ENCODE data around the gene LTN1. TPM values are rescaled to one million over a fixed set of nuclear protein-coding genes. Genes with fewer than 3 reads are reported as not detected.
A peak's percentile ranks its signal among the peaks of the same experiment; 100 is the strongest.
"Not testable (repeated sequence)": the region's sequence is repeated elsewhere in the genome, so short reads cannot be mapped to it uniquely, and the experiment has no call there.

LTN1 gene
- total RNA-seq, 1 donor from 2014 or later = 18.1 TPM

DNA sequence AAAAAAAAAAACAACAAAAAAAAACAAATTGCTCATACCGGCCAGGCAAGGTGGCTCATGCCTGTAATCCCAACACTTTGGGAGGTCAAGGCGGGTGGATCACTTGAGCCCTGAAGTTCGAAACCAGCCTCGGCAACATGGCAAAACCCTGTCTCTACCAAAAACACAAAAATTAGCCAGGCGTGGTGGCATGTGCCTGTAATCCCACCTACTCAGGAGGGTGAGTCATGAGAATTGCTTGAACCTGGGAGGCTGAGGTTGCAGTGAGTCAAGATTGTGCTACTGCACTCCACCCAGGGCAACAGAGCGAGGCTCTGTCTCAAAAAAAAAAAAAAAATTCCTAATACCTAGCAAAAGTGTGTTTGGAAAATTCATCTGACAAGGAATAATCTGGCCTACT lies 4.5 kb downstream of the LTN1 start:
- ATAC-seq; intact Hi-C loops (cut with micrococcal nuclease); DNase-seq: not testable (repeated sequence)

DNA sequence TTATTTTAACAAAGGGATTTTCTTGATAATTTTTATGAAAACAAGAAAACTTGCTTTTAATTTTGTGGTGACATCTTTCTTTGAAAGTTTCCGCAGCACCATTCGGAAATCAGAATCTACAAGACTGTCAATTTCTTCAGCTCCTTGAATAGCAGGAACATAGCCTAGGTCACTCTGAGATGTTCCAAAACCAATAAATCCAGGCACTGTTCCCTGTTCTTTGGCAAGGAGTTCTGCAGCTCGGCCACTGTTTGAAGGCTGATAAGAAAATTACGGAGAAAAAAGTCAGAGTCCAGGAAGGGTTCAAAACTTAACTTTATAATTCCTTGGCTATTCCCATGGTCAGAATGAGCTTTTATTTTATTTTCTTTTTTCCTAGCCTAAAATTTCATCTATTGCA lies 6.0 kb downstream of the LTN1 start:
- ATAC-seq (no peak), DNase-seq (no peak)
- intact Hi-C loops (cut with micrococcal nuclease) = no loop called here

DNA sequence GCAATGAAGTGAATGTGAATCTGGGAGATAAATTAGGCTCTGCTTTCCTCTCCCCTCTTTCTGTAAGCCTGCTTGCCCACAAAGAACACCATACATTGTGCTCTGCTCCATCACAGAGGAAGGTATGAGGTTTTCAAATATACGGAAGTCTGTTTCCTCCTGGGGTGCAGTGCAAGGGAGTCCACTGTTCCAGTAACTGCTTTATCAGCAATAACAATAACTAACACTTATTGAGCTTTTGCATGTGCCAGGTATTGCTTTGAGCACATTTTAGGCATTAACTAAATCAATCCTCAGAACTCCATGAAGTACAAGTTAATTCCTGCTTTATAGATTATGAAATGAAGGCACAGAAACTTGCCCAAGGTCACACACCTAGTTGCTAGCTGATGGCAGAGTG lies 10.0 kb downstream of the LTN1 start:
- ATAC-seq (no peak), DNase-seq (no peak)
- intact Hi-C loops (cut with micrococcal nuclease) = no loop called here

DNA sequence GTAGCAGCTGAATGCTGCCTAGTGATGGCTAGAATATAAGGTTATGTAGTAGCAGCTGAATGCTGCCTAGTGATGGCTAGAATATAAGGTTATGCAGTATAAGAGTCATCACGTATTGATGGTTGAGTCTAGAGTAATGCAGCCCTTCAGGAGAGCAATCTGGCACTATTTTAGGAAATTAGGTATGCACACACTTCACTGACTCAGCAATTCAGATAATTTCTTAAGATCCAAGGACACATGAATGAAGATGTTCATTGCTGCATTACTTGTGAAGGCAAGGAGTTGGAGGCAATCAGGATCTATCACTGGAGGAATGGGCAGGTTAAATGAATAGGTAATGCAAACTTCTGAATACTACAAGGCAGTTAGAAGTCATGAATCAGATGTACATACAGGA lies 13.6 kb downstream of the LTN1 start:
- intact Hi-C loops (cut with micrococcal nuclease) = no loop called here
- no peak for ATAC-seq
- DNase-seq = no peak

DNA sequence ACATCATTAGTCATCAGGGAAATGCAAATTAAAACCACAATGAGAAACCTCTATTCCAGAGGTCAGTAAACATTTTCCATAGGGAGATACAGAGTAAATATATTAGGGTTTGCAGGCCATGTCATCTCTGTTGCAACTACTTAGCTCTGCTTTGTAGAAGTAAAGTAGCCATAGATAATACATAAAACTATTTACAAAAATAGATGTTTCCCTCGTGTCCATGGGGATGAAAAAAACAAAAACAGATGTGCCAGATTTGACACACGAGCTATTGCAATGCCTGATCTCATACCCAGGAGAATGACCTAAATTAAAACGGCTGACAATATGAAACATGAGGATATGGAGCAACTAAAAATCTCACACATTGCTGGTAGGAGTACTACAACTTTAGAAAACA lies 17.3 kb downstream of the LTN1 start:
- ATAC-seq = peak; percentile 69
- intact Hi-C loops (cut with micrococcal nuclease) = no loop called here
- no peak for DNase-seq

DNA sequence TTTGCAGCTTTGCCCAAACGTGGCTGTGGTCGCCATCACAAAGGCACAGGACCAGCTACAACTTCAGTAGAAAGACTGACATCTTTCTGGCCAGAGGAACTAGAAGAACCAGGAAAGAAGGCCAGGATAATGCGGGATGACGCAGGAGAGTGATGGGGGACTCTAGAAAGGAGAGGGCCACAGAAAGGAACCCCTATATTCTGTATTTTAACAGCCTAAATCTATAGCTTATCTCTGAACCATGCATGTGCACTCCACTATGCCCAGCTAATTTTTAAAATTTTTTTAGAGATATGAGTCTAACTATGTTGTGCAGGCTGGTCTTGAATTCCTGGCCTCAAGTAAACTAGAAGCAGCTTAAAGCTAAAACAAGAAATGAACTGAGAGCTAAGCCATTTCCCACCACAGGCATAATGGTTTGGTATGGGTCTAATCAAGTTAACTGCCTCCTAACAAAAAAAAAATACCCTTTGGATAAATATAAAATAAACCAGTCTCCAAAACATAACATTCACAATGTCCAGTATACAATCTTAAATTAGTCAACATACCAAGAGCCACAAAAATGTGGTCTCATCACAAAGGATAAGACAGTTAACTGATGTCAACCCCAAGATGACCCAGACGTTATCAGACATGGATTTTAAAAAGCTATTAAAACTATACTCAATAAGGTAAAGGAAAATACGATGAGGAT lies 18.0 kb downstream of the LTN1 start:
- intact Hi-C loops (cut with micrococcal nuclease) = no loop called here

DNA sequence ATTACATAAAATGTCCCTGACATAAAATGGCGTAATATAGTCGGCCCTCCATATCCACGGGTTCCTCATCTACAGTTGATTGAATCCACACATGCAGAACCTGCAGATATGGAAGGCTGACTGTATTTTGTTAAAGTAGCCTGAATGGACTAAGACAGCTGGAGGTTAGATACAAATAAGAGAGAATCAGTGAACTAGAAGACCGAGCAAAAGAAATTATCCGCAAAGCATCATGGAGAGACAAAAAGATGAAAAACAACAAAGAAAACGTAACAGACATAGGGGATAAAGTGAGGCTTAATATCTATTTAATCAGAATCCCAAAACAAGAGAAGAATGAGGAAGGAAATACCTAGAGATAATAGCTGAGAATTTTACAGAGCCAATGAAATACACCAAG lies 20.3 kb downstream of the LTN1 start:
- ATAC-seq (no peak), DNase-seq (no peak)
- intact Hi-C loops (cut with micrococcal nuclease) = no loop called here

More for the DNA sequence above, 18.0 kb downstream of the LTN1 start:
- DNase-seq (no peak), ATAC-seq (no peak)

DNA sequence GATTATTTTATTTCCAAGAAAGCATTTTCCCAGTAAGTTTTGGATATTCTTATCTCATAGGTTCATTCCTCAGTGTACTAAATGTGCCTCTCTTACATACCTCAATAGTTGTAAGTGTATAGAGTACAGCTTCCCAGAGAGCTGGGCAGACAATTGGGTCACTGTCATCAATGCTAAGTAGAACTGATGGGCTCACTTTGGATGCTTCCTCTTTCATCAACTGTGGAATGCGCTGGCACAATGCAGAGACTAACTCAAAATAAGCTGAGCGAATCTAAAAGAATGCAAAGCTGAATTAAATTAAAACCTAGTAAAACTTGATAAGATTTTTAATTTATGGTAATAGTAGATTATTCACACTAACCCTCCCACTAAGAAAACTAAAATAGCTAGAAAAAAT lies 21.5 kb downstream of the LTN1 start:
- intact Hi-C loops (cut with micrococcal nuclease) = no loop called here
- DNase-seq (no peak), ATAC-seq (no peak)

DNA sequence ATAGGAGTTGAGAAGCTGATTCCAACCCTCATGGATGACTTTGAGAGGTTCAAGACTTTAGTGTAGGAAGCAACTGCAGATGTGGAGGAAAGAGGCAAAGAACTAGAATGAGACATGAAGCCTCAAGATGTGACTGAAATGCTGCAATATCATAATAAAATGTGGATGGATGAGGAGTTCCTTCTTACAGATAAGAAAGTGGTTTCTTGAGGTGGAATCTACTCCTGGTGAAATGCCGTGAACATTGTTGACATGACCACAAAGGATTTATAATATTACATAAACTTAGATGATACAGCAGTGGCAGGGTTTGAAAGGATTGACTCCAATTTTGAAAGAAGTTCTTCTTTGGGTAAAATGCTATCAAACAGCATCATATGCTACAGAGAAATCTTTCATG lies 28.8 kb downstream of the LTN1 start:
- no peak for DNase-seq
- intact Hi-C loops (cut with micrococcal nuclease) = no loop called here
- no peak for ATAC-seq

DNA sequence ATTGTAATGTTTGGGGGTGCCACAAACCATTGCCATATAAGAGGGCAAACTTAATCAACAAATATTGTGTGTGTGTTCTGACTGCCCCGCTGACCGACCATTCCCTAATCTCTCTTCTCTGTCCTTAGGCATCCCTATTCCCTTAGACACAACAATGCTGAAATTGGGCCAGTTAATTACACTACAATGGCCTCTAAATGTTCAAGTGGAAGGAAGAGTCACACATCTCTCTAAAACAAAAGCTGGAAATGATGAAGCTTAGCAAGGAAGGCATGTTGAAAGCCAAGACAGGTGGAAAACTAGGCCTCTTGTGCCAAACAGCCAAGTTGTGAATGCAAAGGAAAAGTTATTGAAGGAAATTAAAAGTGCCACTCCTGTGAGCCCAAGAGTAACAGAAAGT lies 30.2 kb downstream of the LTN1 start:
- intact Hi-C loops (cut with micrococcal nuclease) = no loop called here
- DNase-seq (no peak), ATAC-seq (no peak)

DNA sequence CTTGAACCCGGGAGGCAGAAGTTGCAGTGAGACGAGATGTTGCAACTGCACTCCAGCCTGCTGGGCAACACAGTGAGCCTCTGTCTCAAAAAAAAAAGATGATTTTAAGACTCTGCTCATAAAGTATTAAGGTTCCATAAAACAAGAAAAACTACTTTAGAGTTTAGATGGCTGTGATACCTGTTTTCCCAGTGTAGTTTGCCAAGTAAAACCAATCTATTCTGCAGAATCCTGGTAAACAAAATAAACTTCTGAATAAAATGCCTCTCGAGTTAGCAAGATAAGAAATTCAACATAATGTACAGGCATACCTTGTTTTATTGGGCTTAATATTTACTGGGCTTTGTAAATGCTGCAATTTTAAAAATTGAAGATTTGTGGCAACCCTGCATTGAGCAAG lies 30.8 kb downstream of the LTN1 start:
- no peak for ATAC-seq
- DNase-seq = no peak
- intact Hi-C loops (cut with micrococcal nuclease) = no loop called here

DNA sequence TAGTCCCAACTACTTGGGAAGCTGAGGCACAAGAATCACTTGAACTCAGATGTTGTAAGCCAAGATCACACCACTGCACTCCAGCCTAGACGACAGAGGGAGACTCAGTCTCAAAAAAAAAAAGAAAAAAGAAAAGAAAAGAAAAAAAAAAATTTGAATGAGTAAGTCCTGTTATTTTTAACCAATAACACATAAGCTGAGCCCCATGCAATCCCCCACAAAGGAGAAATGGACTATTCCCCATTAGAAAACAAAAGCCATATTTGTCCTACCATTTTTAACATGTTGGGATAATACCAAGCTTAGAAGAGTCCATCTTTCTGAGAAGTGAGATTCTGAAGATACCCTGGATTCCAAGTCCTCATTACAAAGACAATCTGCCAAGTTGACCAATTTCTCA lies 32.4 kb downstream of the LTN1 start:
- intact Hi-C loops (cut with micrococcal nuclease) = no loop called here
- DNase-seq = no peak
- no peak for ATAC-seq

DNA sequence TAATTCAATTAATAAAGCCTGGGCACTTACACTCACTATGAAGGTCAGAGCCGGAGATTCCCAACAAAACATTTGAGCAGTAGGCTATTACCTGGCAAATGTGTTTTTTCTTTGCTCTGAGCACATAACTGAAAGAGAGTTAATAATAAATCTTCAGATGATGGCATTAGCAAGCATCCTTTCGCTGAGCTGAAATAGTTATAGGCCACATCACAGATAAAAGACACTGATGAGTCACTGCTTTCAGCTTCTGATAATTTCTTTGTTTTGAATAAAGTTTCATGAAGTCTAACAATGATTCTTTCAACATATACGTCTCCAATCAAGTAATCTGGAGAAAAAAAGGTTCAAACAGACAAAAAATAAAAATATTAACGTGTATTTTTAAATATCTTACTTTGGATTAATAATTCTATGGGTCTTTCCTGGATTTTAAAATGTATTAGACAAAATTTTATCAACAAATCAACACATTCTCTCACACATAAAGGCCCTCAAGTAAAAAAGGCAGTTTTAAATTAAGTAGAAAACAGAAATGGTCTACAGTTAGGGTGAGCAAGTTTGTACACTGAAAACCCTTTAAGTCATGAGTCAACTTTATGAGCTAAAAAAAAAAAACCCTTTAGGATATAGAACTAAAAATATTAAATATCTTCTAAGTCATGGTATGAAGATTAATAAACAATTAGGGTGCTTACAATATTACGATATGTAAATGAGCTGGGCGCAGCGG lies 33.1 kb downstream of the LTN1 start:
- no peak for ATAC-seq
- intact Hi-C loops (cut with micrococcal nuclease) = no loop called here
- no peak for DNase-seq

DNA sequence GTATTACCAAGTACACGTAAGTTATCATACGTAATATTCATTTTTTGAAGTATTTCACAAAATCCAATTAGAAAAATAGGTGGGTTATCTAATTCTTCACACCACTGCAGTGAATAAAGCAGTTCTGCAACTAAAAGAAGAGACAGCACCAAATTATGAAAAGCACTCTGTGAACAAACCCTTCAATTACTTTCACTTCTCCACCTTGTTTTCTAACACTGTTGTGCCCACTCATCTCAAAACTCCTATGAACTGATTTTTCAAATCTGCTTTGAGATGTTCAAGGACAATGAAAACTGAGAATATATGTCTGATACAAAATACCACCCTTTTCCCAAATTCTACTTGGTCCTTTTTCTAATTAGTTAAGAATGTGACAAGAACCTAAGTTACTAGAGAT lies 39.4 kb downstream of the LTN1 start:
- no peak for ATAC-seq
- no peak for DNase-seq
- intact Hi-C loops (cut with micrococcal nuclease) = no loop called here

DNA sequence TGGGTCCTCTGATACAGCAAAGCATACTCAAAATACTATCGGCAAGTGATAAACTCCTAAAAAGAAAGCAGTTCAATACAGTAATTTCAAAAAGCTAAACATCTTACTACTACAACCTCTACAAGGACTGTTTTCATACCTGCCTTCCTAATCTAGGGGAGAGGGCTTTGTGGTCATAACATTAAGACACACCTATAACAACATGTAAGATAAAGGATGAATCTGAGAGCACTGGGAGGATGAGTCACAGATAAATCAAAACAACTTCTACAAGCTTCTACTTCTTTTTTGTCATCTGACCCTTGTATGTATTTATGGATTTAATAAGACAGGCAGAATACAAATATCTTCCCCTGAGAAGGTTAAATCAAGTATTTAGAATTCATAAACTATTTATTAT lies 40.0 kb downstream of the LTN1 start:
- no peak for ATAC-seq
- intact Hi-C loops (cut with micrococcal nuclease) = no loop called here
- no peak for DNase-seq

DNA sequence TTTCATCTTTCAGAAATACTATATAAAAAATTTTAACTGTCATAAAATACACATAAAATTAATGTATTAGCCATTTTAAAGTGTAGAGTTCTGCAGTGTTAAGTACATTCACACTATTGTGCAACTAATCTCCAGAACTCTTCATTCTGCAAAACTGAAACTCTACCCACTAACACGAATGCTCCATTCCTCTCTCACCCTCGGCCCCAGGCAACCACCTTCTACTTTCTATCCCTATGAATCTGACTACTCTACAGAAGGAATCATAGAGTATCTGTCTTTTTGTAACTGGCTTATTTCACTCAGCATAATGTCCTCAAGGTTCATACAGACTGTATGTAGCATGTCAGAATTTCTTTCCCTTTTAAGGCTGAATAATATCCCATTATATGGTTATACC lies 43.4 kb downstream of the LTN1 start:
- intact Hi-C loops (cut with micrococcal nuclease) = no loop called here
- DNase-seq (no peak), ATAC-seq (no peak)

DNA sequence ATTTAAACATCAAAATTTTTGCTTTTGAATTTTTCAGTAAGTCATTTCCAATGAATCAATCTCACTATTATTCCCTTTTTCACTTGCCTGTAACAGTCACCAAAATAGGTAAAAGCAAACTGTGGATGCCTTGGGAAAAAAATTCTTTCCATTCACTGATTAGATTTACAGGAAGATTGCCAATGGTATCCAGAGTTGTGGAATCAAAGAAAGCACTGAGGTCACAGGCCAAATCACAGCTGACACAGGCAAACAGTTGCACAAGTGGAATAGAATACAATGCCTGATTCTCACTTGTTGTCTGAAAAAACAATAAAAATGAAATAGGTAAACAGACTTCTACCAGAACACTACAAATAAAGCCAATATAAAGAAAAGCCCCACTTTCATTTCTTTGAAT lies 48.4 kb downstream of the LTN1 start:
- intact Hi-C loops (cut with micrococcal nuclease) = loop anchor here (5.0 kb wide), 1 partner anchor 197 kb away; no protein-coding TSS in a partner anchor

DNA sequence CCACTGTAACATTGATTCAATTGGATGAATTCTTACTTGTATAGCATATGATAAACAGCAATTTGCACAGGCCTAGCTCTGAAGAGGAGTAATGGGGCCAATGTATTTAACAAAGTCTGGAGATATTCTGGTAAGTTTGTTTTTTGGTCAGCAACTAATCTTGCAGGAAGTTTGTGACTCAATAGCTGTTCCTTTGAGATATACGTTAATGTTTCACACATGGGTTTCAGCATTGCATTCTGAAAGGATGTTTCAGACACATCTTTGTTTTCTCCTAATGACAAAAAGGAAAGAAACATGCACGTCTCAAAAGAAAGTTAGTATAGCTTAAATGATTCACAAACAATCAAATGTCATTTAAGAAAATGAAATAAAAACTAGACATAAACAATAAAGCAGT lies 49.0 kb downstream of the LTN1 start:
- no peak for DNase-seq
- intact Hi-C loops (cut with micrococcal nuclease) = loop anchor here (5.0 kb wide), 1 partner anchor 196 kb away; no protein-coding TSS in a partner anchor
- ATAC-seq = no peak

More for the DNA sequence above, 48.4 kb downstream of the LTN1 start:
- no peak for ATAC-seq
- no peak for DNase-seq

DNA sequence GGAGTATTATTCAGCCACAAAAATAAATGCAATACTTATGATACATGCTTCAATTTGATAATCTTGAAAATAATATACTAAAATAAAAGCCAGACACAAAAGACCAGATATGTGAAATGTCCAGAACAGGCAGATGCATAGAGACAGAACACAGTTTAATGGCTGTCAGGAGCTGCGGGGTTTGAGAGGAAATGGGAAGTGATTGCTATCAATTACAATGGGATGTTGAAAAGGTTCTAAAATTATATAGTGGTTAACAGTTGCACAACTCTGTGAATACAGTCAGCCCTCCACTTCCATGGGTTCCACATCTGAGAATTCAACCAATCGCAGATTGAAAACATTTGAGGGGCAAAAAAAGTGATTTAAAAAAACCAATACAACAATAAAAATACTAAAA lies 54.0 kb downstream of the LTN1 start:
- DNase-seq (no peak), ATAC-seq (no peak)
- intact Hi-C loops (cut with micrococcal nuclease) = no loop called here

DNA sequence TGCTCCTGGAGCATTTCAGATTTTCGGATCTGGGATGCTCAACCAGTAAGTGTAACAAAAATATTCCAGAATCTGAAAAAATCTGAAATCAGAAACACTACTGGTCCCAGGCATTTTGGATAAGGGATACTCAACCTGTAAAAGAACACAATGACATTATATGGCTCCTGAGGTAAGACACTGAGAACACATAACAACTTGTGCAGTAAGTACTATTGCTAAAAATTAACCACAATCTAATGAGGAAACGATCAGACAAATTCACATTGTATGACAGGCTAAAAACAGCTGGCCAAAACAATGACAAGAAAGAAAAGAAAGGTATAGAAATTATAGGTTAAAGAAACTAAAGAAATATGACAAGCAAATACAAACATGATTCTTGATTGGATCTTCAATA lies 54.9 kb downstream of the LTN1 start:
- intact Hi-C loops (cut with micrococcal nuclease) = no loop called here
- ATAC-seq (no peak), DNase-seq (no peak)

DNA sequence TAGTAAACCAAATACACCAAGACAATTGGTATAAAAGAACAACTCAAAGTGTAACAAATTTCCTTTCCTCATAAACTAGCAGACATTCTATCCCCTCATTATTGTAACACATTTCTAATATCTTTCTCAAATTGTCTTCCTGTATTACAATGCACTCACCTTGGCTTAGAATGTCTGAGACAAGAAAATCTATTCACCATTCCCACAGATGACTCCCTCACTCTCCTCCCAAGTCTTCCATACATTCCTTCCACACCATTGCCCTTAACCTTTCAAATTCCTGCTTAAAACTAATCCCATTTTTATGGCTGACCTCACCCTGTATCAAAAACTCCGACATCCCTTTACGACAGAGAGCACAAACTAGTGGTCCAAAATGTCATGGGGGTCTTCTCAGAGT lies 56.0 kb downstream of the LTN1 start:
- no peak for DNase-seq
- ATAC-seq = no peak

More for the DNA sequence above, 56.0 kb downstream of the LTN1 start:
- intact Hi-C loops (cut with micrococcal nuclease) = no loop called here

Measured in left ventricle myocardium superior (tissue), 1 donor.